GM13976 (cell line): ENCODE measurements around the gene SMCHD1.
"Not testable (repeated sequence)": the region's sequence is repeated elsewhere in the genome, so short reads cannot be mapped to it uniquely, and the experiment has no call there.

ENCODE experiments used
- DNase-seq: peaks from one replicate; pipeline ENCODE4 v3.0.0; 2012; ENCODE audit warnings: low spot score
- in situ Hi-C: fragments of 300-500 bp; cut with MboI; formaldehyde crosslinking; loops from one replicate; pipeline ENCODE4 v1.12.0; 2022; ENCODE audit warnings: low sequenced_read_pairs, mixed read lengths, inconsistent platforms; ENCODE audit not compliant: unreplicated experiment
- TF ChIP-seq, protein P1 (sequence below): IDR thresholded peaks from 2 replicates; pipeline ENCODE4 v1.5.1; 2012; ENCODE audit warnings: borderline replicate concordance, mild to moderate bottlenecking; ENCODE audit not compliant: insufficient read depth; ENCODE audit errors: extremely low read depth, missing control alignments, control extremely low read depth

SMCHD1 gene

DNA sequence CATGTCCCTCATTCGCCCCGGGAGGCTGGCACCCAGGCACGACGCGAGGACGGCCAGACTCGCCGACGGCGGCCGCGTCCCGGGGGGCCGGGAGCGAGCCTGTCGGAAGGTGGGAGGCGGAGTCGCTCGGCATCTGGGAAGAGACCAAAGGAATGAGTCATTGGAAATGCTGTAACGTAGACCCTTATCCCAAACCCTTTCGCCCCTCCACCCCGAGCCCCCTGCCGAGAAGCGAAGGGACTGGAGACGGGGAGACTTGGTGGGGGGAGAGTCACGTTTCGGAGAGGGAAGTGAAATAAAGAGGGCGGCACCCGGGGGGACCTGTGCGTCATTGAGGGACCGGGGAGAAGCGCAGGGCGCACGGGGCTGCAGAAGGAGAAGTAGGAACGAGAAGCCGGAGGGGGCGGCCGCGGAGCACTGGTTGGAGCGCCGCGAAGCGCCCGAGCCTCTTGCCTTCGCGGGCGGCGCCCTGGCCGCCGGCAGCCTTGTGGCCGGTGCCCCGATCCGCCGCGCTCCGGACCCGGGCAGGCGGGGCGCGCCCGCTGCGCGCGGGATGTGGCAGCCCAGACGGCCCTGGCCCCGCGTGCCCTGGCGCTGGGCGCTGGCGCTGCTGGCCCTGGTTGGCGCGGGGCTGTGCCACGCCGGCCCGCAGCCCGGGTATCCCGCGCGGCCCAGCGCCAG lies 191.2 kb downstream of the SMCHD1 start, which contains the start of gene EMILIN2:
EMILIN2 (plus strand) TSS at position 371 of the 681 bp plus-strand sequence; CDS start at position 554, 183 bp downstream.
- in situ Hi-C loops = no loop called here
- DNase-seq = peak; percentile 83
- TF ChIP-seq, protein P1, sequence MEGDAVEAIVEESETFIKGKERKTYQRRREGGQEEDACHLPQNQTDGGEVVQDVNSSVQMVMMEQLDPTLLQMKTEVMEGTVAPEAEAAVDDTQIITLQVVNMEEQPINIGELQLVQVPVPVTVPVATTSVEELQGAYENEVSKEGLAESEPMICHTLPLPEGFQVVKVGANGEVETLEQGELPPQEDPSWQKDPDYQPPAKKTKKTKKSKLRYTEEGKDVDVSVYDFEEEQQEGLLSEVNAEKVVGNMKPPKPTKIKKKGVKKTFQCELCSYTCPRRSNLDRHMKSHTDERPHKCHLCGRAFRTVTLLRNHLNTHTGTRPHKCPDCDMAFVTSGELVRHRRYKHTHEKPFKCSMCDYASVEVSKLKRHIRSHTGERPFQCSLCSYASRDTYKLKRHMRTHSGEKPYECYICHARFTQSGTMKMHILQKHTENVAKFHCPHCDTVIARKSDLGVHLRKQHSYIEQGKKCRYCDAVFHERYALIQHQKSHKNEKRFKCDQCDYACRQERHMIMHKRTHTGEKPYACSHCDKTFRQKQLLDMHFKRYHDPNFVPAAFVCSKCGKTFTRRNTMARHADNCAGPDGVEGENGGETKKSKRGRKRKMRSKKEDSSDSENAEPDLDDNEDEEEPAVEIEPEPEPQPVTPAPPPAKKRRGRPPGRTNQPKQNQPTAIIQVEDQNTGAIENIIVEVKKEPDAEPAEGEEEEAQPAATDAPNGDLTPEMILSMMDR = no peak

DNA sequence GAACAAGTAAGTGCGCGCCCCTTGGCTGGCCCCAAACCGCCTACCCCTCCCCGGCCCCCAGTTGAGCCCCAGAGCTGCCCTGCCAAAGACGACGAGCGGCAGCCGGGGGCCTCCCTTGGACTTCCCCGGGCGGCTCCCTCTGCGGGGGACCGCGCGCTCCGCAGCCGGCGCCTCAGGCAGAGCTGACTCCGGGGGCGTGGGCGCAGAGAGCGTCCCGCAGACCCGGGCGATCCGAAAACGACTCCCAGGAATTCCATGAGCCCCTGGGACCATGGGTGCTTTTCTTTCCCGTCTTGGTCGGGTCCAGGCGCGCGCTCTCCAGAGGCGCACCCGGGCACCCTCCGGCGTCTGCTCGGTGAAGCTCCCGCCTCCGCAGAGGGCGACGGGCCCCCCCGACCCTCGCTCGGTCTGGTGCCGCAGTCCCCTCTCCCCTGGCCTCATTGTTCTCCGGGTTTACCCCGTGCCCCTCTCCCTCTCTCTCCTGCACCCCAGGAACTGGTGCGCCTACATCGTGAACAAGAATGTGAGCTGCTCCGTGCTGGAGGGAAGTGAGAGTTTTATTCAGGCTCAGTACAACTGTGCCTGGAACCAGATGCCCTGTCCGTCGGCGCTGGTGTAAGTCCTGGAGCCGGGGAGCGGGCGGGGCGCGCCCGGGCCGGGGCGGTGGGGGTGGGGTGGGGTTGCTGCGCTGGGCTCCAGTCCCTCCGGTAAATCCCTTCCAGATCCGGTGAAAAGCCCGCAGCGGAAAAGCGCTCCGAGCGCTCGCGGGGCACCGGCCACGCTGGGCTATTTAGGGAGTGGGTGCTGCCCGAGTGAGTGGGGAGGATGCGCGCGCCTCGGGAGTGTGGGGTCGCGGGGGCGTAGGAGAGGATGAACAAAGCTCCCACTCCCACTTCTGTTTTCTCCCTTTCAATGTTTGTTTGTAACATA lies 192.1 kb downstream of the SMCHD1 start:
- TF ChIP-seq, protein P1 = no peak
- in situ Hi-C loops = no loop called here
- peak; percentile 81 for DNase-seq

DNA sequence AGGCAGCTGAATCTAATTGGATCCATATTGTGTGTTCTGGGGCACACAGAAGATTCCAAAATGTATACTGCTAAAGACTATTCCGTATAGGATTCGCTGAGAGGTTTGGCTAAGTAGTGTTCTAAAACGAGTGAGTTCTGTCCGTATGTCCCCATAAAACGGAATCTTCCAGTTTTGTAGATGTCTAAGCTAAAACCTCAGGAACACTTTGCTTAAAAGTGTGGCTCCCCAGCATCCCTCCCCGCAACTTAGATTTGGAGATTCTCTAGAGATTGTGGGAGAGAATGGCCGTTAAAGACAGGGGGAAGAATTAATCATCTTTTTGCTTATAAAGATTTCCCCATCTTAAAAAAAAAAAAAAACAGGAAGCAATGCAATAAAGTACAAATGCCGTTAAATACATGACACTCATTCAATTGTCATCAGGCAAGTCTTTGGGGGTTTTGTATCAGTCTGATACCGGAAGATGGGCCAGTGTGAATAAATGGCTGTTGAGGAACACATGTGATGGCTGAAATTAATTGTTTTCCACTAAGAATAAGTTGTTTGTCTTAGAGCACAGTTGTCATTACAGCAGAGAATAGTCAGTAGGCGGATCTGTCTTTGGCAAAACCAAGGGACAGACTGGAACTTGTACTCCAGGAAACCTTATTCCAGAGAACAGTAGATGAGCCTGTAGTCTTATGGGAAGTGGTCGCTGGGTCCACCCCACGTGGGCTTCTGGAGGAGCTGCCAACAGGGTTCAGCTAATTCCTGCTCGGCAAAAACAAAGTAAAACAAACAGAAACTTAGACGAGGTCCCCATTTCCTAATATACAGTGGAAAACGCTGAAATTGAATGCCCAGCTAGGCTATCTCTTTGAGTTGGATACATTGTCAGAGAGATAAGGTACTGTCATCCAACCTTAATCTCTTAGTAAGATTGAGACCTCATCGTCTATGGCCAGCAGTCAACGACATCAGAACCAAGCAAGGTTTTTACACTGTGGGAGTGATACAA lies 193.0 kb downstream of the SMCHD1 start:
- in situ Hi-C loops = no loop called here
- TF ChIP-seq, protein P1 = no peak
- DNase-seq = no peak

- in situ Hi-C loops = loop anchor here (25.0 kb wide), 1 partner anchor 111 kb away; no protein-coding TSS in a partner anchor
- TF ChIP-seq, protein P1 = no peak
- DNase-seq = no peak
These were observed 195.3 kb downstream of the SMCHD1 start for GRCh38 chr18:2850816-2851215.

GRCh38 chr18:2851771-2852170 lies 196.2 kb downstream of the SMCHD1 start:
- in situ Hi-C loops = loop anchor here (25.0 kb wide), 1 partner anchor 111 kb away; no protein-coding TSS in a partner anchor
- DNase-seq = no peak
- TF ChIP-seq, protein P1 = no peak

DNA sequence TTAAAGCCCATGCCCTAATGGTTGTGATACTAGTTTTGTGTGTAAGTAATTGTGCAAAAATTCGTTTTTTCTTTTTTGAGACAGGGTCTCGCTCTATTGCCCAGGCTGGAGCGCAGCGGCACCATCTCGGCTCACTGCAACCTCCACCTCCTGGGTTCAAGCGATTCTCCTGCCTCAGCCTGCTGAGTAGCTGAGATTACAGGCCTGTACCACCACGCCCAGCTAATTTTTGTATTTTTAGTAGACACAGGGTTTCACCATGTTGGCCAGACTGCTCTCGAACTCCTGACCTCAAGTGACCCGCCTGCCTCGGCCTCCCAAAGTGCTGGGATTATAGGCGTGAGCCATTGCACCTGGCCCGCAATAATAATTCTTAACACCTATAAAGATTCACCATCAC lies 196.9 kb downstream of the SMCHD1 start:
- not testable (repeated sequence) for DNase-seq
- in situ Hi-C loops = loop anchor here (25.0 kb wide), 1 partner anchor 110 kb away; no protein-coding TSS in a partner anchor
